ENCODE measurements around the gene SLC6A6. TPM values are rescaled to one million over a fixed set of nuclear protein-coding genes. Genes with fewer than 3 reads are reported as not detected.

SLC6A6 gene
- total and polyA plus RNA-seq, 2 experiments from 2014 or later: 27.5 to 150 TPM

DNA sequence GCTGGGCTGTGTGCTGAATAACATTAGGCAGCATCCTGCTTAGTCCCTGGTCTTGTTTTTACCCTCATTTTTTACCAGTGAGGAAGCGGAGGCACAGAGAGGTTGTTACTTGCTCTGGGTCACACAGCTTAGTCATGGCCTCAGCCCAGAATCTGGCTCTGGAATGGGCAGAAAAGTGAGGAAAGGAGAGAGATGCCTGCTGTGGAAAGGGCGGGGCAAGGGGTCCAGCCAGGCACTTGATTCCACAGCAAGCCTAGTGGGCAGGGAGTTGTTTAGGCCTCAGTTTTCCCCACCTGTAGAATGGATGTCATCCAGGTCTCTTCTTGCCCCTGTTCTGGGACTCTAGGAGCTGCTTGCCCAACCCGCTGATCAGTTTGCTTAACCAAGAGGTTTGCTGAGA, 35.9 kb downstream of the SLC6A6 start:
- no peaks in the 10 kb centered on the region for H3K9me2 ChIP-seq (ENCODE audit: insufficient read depth)
- H4K20me1 ChIP-seq (replicated peaks; ENCODE audit: insufficient read depth): peaks cover 55% of the 10 kb centered on the region
- 0 out of 2 replicates have a peak, but pooled peaks cover 4% of the 10 kb centered on the region for H3K4me1 ChIP-seq (ENCODE audit: insufficient read depth)
- peaks cover 5% of the 10 kb centered on the region; the same call in 1 of the 2 replicates for H3K36me3 ChIP-seq (ENCODE audit: insufficient read depth)
- no peak for ATAC-seq
- peaks cover 7% of the 10 kb centered on the region for H3K27me3 Mint-ChIP-seq (ENCODE audit: insufficient read depth, low read depth, poor library complexity)
- 0 out of 2 replicates have a peak overlapping the region, but pooled peaks have one; percentile 26 for H3K27ac ChIP-seq (ENCODE audit: low read depth)
- no peak overlapping the region for H2AFZ ChIP-seq
- TF ChIP-seq, protein P1, sequence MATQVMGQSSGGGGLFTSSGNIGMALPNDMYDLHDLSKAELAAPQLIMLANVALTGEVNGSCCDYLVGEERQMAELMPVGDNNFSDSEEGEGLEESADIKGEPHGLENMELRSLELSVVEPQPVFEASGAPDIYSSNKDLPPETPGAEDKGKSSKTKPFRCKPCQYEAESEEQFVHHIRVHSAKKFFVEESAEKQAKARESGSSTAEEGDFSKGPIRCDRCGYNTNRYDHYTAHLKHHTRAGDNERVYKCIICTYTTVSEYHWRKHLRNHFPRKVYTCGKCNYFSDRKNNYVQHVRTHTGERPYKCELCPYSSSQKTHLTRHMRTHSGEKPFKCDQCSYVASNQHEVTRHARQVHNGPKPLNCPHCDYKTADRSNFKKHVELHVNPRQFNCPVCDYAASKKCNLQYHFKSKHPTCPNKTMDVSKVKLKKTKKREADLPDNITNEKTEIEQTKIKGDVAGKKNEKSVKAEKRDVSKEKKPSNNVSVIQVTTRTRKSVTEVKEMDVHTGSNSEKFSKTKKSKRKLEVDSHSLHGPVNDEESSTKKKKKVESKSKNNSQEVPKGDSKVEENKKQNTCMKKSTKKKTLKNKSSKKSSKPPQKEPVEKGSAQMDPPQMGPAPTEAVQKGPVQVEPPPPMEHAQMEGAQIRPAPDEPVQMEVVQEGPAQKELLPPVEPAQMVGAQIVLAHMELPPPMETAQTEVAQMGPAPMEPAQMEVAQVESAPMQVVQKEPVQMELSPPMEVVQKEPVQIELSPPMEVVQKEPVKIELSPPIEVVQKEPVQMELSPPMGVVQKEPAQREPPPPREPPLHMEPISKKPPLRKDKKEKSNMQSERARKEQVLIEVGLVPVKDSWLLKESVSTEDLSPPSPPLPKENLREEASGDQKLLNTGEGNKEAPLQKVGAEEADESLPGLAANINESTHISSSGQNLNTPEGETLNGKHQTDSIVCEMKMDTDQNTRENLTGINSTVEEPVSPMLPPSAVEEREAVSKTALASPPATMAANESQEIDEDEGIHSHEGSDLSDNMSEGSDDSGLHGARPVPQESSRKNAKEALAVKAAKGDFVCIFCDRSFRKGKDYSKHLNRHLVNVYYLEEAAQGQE (IDR thresholded peaks at IDR 0.05; ENCODE audit: unreplicated experiment): no peak
- TF ChIP-seq, protein P2, sequence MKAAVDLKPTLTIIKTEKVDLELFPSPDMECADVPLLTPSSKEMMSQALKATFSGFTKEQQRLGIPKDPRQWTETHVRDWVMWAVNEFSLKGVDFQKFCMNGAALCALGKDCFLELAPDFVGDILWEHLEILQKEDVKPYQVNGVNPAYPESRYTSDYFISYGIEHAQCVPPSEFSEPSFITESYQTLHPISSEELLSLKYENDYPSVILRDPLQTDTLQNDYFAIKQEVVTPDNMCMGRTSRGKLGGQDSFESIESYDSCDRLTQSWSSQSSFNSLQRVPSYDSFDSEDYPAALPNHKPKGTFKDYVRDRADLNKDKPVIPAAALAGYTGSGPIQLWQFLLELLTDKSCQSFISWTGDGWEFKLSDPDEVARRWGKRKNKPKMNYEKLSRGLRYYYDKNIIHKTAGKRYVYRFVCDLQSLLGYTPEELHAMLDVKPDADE (IDR thresholded peaks at IDR 0.05): no peak
- TF ChIP-seq CREB1 (CRISPR knock-in tag; IDR thresholded peaks at IDR 0.05; ENCODE audit: low read depth) (no peak), EZH2phosphoT487 (IDR thresholded peaks at IDR 0.05; ENCODE audit: unreplicated experiment) (no peak), ZNF331 (CRISPR knock-in tag; IDR thresholded peaks at IDR 0.05; ENCODE audit: low read depth) (no peak), POLR2AphosphoS5 (IDR thresholded peaks at IDR 0.05; ENCODE audit: low read depth) (no peak), ZNF114 (CRISPR knock-in tag; IDR thresholded peaks at IDR 0.05) (no peak), NANOG (IDR thresholded peaks at IDR 0.05; ENCODE audit: borderline replicate concordance) (no peak), STAT1 (IDR thresholded peaks at IDR 0.05; ENCODE audit: unreplicated experiment) (no peak), EZH2 (IDR thresholded peaks at IDR 0.05; ENCODE audit: low read depth, unreplicated experiment) (no peak), JUNB (IDR thresholded peaks at IDR 0.05; ENCODE audit: unreplicated experiment) (no peak)
- TF ChIP-seq, protein P3, sequence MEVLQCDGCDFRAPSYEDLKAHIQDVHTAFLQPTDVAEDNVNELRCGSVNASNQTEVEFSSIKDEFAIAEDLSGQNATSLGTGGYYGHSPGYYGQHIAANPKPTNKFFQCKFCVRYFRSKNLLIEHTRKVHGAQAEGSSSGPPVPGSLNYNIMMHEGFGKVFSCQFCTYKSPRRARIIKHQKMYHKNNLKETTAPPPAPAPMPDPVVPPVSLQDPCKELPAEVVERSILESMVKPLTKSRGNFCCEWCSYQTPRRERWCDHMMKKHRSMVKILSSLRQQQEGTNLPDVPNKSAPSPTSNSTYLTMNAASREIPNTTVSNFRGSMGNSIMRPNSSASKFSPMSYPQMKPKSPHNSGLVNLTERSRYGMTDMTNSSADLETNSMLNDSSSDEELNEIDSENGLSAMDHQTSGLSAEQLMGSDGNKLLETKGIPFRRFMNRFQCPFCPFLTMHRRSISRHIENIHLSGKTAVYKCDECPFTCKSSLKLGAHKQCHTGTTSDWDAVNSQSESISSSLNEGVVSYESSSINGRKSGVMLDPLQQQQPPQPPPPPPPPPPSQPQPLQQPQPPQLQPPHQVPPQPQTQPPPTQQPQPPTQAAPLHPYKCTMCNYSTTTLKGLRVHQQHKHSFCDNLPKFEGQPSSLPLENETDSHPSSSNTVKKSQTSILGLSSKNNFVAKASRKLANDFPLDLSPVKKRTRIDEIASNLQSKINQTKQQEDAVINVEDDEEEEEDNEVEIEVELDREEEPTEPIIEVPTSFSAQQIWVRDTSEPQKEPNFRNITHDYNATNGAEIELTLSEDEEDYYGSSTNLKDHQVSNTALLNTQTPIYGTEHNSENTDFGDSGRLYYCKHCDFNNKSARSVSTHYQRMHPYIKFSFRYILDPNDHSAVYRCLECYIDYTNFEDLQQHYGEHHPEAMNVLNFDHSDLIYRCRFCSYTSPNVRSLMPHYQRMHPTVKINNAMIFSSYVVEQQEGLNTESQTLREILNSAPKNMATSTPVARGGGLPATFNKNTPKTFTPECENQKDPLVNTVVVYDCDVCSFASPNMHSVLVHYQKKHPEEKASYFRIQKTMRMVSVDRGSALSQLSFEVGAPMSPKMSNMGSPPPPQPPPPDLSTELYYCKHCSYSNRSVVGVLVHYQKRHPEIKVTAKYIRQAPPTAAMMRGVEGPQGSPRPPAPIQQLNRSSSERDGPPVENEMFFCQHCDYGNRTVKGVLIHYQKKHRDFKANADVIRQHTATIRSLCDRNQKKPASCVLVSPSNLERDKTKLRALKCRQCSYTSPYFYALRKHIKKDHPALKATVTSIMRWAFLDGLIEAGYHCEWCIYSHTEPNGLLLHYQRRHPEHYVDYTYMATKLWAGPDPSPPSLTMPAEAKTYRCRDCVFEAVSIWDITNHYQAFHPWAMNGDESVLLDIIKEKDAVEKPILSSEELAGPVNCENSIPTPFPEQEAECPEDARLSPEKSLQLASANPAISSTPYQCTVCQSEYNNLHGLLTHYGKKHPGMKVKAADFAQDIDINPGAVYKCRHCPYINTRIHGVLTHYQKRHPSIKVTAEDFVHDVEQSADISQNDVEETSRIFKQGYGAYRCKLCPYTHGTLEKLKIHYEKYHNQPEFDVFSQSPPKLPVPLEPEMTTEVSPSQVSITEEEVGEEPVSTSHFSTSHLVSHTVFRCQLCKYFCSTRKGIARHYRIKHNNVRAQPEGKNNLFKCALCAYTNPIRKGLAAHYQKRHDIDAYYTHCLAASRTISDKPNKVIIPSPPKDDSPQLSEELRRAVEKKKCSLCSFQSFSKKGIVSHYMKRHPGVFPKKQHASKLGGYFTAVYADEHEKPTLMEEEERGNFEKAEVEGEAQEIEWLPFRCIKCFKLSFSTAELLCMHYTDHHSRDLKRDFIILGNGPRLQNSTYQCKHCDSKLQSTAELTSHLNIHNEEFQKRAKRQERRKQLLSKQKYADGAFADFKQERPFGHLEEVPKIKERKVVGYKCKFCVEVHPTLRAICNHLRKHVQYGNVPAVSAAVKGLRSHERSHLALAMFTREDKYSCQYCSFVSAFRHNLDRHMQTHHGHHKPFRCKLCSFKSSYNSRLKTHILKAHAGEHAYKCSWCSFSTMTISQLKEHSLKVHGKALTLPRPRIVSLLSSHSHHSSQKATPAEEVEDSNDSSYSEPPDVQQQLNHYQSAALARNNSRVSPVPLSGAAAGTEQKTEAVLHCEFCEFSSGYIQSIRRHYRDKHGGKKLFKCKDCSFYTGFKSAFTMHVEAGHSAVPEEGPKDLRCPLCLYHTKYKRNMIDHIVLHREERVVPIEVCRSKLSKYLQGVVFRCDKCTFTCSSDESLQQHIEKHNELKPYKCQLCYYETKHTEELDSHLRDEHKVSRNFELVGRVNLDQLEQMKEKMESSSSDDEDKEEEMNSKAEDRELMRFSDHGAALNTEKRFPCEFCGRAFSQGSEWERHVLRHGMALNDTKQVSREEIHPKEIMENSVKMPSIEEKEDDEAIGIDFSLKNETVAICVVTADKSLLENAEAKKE (CRISPR knock-in tag; IDR thresholded peaks at IDR 0.05): no peak
- TF ChIP-seq, protein P4, sequence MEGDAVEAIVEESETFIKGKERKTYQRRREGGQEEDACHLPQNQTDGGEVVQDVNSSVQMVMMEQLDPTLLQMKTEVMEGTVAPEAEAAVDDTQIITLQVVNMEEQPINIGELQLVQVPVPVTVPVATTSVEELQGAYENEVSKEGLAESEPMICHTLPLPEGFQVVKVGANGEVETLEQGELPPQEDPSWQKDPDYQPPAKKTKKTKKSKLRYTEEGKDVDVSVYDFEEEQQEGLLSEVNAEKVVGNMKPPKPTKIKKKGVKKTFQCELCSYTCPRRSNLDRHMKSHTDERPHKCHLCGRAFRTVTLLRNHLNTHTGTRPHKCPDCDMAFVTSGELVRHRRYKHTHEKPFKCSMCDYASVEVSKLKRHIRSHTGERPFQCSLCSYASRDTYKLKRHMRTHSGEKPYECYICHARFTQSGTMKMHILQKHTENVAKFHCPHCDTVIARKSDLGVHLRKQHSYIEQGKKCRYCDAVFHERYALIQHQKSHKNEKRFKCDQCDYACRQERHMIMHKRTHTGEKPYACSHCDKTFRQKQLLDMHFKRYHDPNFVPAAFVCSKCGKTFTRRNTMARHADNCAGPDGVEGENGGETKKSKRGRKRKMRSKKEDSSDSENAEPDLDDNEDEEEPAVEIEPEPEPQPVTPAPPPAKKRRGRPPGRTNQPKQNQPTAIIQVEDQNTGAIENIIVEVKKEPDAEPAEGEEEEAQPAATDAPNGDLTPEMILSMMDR (conservative IDR thresholded peaks at IDR 0.05; ENCODE audit: low read depth in 2 of 2): no peak
- H3K4me3 Mint-ChIP-seq: no peak overlapping the region
- no peaks in the 10 kb centered on the region; the same call in 2 of the 3 replicates for H3K9me3 Mint-ChIP-seq
- no peaks in the 10 kb centered on the region for H3F3A ChIP-seq (replicated peaks; ENCODE audit: low read depth)
- H3K27ac Mint-ChIP-seq: no peak overlapping the region
- DNase-seq (ENCODE audit: low spot score): no peak
- H3K36me3 Mint-ChIP-seq (ENCODE audit: low read depth): peaks cover 3% of the 10 kb centered on the region; the same call in 1 of the 3 replicates
- no peak overlapping the region for H3K4me2 ChIP-seq
- H3K79me2 ChIP-seq (replicated peaks; ENCODE audit: insufficient read depth): peaks cover 81% of the 10 kb centered on the region
- H3K4me3 ChIP-seq: no peak overlapping the region
- H3K4me1 Mint-ChIP-seq: peaks cover 29% of the 10 kb centered on the region
- no peaks in the 10 kb centered on the region for H3K27me3 ChIP-seq (ENCODE audit: insufficient read depth)

Data from GM23338 (cell line).